ENCODE results near the gene SIDT1.

DNA sequence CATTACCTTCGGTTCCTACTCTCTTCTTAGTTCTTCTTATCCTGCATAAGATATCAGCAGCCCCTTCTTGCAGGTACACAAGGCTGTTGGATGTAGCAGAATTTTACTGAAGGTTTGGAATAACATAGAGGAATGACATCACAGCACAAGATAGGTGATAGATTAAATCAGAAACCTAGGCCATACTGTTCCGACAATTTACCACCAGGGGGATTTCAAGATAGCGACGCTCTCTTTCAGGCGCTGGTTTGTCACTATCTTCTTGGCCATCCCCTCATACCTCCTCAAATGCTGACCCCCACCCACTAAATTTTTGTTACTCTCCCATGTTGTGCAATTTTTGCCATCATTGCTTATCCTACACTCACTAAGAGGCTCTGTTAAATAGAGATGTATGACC lies 3.5 kb downstream of the SIDT1 start:
- TF ChIP-seq, protein P1, sequence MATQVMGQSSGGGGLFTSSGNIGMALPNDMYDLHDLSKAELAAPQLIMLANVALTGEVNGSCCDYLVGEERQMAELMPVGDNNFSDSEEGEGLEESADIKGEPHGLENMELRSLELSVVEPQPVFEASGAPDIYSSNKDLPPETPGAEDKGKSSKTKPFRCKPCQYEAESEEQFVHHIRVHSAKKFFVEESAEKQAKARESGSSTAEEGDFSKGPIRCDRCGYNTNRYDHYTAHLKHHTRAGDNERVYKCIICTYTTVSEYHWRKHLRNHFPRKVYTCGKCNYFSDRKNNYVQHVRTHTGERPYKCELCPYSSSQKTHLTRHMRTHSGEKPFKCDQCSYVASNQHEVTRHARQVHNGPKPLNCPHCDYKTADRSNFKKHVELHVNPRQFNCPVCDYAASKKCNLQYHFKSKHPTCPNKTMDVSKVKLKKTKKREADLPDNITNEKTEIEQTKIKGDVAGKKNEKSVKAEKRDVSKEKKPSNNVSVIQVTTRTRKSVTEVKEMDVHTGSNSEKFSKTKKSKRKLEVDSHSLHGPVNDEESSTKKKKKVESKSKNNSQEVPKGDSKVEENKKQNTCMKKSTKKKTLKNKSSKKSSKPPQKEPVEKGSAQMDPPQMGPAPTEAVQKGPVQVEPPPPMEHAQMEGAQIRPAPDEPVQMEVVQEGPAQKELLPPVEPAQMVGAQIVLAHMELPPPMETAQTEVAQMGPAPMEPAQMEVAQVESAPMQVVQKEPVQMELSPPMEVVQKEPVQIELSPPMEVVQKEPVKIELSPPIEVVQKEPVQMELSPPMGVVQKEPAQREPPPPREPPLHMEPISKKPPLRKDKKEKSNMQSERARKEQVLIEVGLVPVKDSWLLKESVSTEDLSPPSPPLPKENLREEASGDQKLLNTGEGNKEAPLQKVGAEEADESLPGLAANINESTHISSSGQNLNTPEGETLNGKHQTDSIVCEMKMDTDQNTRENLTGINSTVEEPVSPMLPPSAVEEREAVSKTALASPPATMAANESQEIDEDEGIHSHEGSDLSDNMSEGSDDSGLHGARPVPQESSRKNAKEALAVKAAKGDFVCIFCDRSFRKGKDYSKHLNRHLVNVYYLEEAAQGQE (IDR thresholded peaks at IDR 0.05; ENCODE audit: low read depth): no peak
- TF ChIP-seq MAX (IDR thresholded peaks at IDR 0.05): no peak
- TF ChIP-seq ZBTB7A (IDR thresholded peaks at IDR 0.05; ENCODE audit: low read depth): no peak
- no peak for TF ChIP-seq CEBPB (IDR thresholded peaks at IDR 0.05)
- no peak for TF ChIP-seq YY1 (IDR thresholded peaks at IDR 0.05; ENCODE audit: low read depth)
- TF ChIP-seq RAD21 (IDR thresholded peaks at IDR 0.05; ENCODE audit: low read depth): no peak
- TF ChIP-seq EP300 (IDR thresholded peaks at IDR 0.05; ENCODE audit: borderline replicate concordance): no peak
